PC-9 (cell line): ENCODE data around the gene CPNE9. TPM values are rescaled to one million over a fixed set of nuclear protein-coding genes. Genes with fewer than 3 reads are reported as not detected.

Source experiments
- BruUV-seq: library from RNA; stranded (reverse); fragments of 400-500 nt; replicated peaks from 2 replicates; lab custom pipeline; 2021; lab: Mats Ljungman, UMichigan
- CTCF ChIA-PET: fragments of 300-600 bp; sonication (Branson Sonifier 250); formaldehyde crosslinking; loops from one replicate; lab custom pipeline; 2022; ENCODE audit warnings: antibody characterized with exemption; lab: Charles Lee
- POLR2A ChIA-PET: fragments of 300-600 bp; sonication (Branson Sonifier 250); formaldehyde crosslinking; loops from one replicate; lab custom pipeline; 2022; ENCODE audit warnings: antibody characterized with exemption; ENCODE audit not compliant: unreplicated experiment; lab: Charles Lee
- DNase-seq, 2 experiments: peaks; one replicate each; pipeline versions ENCODE4 v3.0.0 to v3.0.0-alpha.2; 2015 to 2022; ENCODE audit warnings: mixed read lengths in 1 of 2
- H2AFZ ChIP-seq: fragments of 200-600 bp; sonication (generic); 2 replicates; pipeline ENCODE4 v1.8.1; 2017; ENCODE audit warnings: antibody characterized with exemption
- H3F3A ChIP-seq: fragments of 200-600 bp; sonication (generic); 2 replicates; pipeline ENCODE4 v1.8.1; 2017; ENCODE audit warnings: antibody characterized with exemption, mild to moderate bottlenecking, low read depth; ENCODE audit not compliant: insufficient read depth
- H3K27ac ChIP-seq: fragments of 200-600 bp; sonication (generic); 2 replicates; pipeline ENCODE4 v1.6.1; 2016; ENCODE audit warnings: mixed run types
- H3K27me3 ChIP-seq: fragments of 200-600 bp; sonication (generic); 2 replicates; pipeline ENCODE4 v1.6.1; 2016; ENCODE audit warnings: low read depth, mixed run types; ENCODE audit not compliant: insufficient read depth
- H3K36me3 ChIP-seq: fragments of 200-600 bp; sonication (generic); 2 replicates; pipeline ENCODE4 v1.6.1; 2016; ENCODE audit warnings: low read depth, mixed run types
- H3K4me1 ChIP-seq: fragments of 200-600 bp; sonication (generic); replicated peaks from 2 replicates; pipeline ENCODE4 v1.6.1; 2016; ENCODE audit warnings: mixed run types; ENCODE audit not compliant: insufficient read depth
- H3K4me2 ChIP-seq: fragments of 200-600 bp; sonication (generic); 2 replicates; pipeline ENCODE4 v1.6.1; 2017; ENCODE audit warnings: mixed run types
- H3K4me3 ChIP-seq: fragments of 200-600 bp; sonication (generic); 2 replicates; pipeline ENCODE4 v1.6.1; 2016; ENCODE audit warnings: mixed run types
- H3K79me2 ChIP-seq: fragments of 200-600 bp; sonication (generic); 2 replicates; pipeline ENCODE4 v1.6.1; 2017; ENCODE audit warnings: low read depth, mixed run types
- H3K9me2 ChIP-seq: fragments of 200-600 bp; sonication (generic); 2 replicates; pipeline ENCODE4 v1.8.1; 2017; ENCODE audit warnings: mild to moderate bottlenecking; ENCODE audit not compliant: insufficient read depth
- H3K9me3 ChIP-seq: fragments of 200-600 bp; sonication (generic); 2 replicates; pipeline ENCODE4 v1.8.1; 2016; ENCODE audit warnings: low read depth; ENCODE audit not compliant: insufficient read depth
- H4K20me1 ChIP-seq: fragments of 200-600 bp; sonication (generic); 2 replicates; pipeline ENCODE4 v1.8.1; 2017; ENCODE audit not compliant: insufficient read depth
- EZH2 ChIP-seq: fragments of 200-600 bp; sonication (generic); IDR thresholded peaks from 2 replicates; pipeline ENCODE4 v1.8.0; 2017; ENCODE audit warnings: antibody characterized with exemption, low read depth
- intact Hi-C: fragments of 100-400 bp; cut with micrococcal nuclease; formaldehyde crosslinking; loops from one replicate; pipeline ENCODE4 v1.10.0; 2022; ENCODE audit not compliant: unreplicated experiment
- total RNA-seq: library from RNA; stranded (reverse); gene quantifications from 2 replicates; pipeline ENCODE4 v1.2.3, GENCODE V29; 2021
- TF ChIP-seq, protein P1 (sequence below): fragments of 200-600 bp; sonication (generic); conservative IDR thresholded peaks from 2 replicates; pipeline ENCODE4 v1.6.1; 2017; ENCODE audit warnings: mixed run types, antibody characterized with exemption, mild to moderate bottlenecking, moderate library complexity

Gene CPNE9
- total RNA-seq, 1 experiment from 2014 or later: not detected

DNA sequence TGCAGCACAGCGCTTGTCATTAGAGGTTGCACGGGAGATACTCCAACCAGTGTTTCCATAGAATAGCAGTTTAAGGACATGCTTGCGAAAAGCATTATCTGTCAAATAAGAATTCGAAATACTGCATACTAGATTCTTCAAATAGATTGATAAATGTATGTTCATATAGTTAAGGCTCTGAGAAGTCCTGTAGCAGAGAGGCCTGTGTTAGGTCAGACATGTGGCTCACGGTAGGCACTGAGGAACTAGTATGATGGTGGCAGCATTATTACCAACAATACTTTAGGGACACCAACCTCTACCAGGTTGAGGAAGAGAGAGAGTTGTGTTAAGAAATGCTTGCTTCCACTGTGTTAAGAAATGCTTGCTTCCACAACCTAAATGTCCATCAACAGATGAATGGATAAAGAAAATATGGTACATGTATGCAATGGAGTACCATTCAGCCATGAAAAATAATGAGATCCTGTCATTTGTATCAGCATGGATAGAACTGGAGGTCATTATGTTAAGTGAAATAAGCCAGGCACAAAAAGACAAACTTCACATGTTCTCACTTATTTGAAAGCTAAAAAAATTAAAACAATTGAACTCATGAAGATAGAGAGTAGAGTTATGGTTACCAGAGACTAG lies 39.4 kb upstream of the CPNE9 start:
- no peak for DNase-seq
- H3K9me2 ChIP-seq: no peaks in the 10 kb centered on the region
- no TSS peak for BruUV-seq
- TF ChIP-seq, protein P1, sequence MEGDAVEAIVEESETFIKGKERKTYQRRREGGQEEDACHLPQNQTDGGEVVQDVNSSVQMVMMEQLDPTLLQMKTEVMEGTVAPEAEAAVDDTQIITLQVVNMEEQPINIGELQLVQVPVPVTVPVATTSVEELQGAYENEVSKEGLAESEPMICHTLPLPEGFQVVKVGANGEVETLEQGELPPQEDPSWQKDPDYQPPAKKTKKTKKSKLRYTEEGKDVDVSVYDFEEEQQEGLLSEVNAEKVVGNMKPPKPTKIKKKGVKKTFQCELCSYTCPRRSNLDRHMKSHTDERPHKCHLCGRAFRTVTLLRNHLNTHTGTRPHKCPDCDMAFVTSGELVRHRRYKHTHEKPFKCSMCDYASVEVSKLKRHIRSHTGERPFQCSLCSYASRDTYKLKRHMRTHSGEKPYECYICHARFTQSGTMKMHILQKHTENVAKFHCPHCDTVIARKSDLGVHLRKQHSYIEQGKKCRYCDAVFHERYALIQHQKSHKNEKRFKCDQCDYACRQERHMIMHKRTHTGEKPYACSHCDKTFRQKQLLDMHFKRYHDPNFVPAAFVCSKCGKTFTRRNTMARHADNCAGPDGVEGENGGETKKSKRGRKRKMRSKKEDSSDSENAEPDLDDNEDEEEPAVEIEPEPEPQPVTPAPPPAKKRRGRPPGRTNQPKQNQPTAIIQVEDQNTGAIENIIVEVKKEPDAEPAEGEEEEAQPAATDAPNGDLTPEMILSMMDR: no peak
- TF ChIP-seq EZH2: no peak
- H3K27me3 ChIP-seq: no peaks in the 10 kb centered on the region
- CTCF ChIA-PET: no interaction called here
- H3K4me1 ChIP-seq: no peaks in the 10 kb centered on the region
- no peak overlapping the region for H3K27ac ChIP-seq
- H3K9me3 ChIP-seq: no peaks in the 10 kb centered on the region
- no peaks in the 10 kb centered on the region; the same call in 1 of the 2 replicates for H4K20me1 ChIP-seq
- POLR2A ChIA-PET: no interaction called here
- intact Hi-C loops: no loop called here
- no peak overlapping the region for H3K4me3 ChIP-seq
- H3K36me3 ChIP-seq: peaks cover 8% of the 10 kb centered on the region
- no peaks in the 10 kb centered on the region for H3K79me2 ChIP-seq
- H2AFZ ChIP-seq: no peak overlapping the region
- H3F3A ChIP-seq: no peaks in the 10 kb centered on the region
- no peak overlapping the region for H3K4me2 ChIP-seq

DNA sequence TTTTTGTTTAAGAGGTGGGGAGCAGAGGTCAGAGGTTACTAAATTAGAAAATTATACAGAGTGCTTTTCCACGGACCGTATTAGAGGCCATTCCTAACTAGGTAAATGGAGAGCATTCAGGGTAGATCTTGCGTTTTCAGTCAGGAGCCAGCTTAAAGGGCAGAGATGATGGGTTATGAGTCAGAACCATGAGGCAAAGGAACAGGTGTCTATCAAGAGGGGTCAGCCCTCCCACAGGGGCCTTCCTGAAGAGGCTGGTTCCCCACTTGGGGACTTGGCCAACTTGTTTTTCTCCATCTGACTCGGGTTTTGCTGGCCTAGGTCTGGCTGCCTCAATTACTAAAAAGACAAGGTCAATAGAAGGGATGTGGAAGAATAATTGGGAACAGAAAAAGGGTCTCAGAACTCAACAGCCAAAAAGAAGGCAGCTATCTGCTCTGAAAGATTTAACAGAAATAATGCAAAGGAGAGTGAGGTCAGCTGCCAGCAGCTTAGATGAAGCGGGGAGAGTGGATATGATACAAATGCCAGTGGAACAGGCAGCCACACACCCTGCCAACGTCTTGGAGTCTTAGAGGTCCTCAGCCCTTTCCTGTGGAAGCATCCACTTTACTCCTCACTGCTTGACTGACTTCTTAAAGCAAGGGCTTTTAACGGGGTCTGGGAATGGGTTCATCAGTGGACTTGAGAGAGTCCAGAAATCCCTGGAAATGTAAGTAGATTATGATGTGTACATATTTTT lies 36.8 kb upstream of the CPNE9 start:
- intact Hi-C loops: no loop called here
- Histone ChIP-seq H3K4me1 (no peaks in the 10 kb centered on the region), H3K4me2 (no peak overlapping the region), H3K79me2 (no peaks in the 10 kb centered on the region), H2AFZ (no peak overlapping the region), H3K27ac (no peak overlapping the region), H3K27me3 (no peaks in the 10 kb centered on the region), H3K9me2 (no peaks in the 10 kb centered on the region), H3F3A (no peaks in the 10 kb centered on the region), H4K20me1 (no peaks in the 10 kb centered on the region; the same call in 1 of the 2 replicates), H3K4me3 (no peak overlapping the region), H3K9me3 (no peaks in the 10 kb centered on the region), H3K36me3 (peaks cover 15% of the 10 kb centered on the region)
- no TSS peak for BruUV-seq
- ChIA-PET POLR2A (no interaction called here), CTCF (no interaction called here)
- DNase-seq: no peak
- TF ChIP-seq, protein P1: no peak
- no peak for TF ChIP-seq EZH2

DNA sequence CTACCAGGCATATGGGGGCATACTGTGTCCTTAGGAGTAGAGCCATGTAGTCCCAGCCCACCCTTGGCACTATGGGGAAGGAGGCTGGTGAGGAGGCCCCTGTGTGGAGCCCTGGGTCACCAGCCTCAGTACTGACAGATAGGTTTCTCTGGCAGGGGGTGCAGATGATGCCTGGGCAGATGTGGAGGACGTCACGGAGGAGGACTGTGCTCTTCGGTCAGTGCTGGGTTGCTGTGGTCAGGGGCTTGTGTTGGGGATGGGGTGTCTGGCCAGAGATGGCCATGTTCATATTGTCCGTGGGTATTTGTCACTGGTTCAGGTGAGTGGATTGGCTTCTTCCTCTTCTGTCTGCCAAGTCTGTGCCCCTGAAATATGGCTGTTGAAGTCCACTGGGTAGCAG lies 34.4 kb upstream of the CPNE9 start:
- no peaks in the 10 kb centered on the region for H3K9me3 ChIP-seq
- H3F3A ChIP-seq: no peaks in the 10 kb centered on the region
- TF ChIP-seq EZH2: no peak
- TF ChIP-seq, protein P1: no peak
- no peaks in the 10 kb centered on the region for H3K9me2 ChIP-seq
- peaks cover 22% of the 10 kb centered on the region for H3K36me3 ChIP-seq
- intact Hi-C loops: no loop called here
- no peak for DNase-seq
- no peak overlapping the region for H2AFZ ChIP-seq
- ChIA-PET POLR2A (no interaction called here), CTCF (no interaction called here)
- no peaks in the 10 kb centered on the region for H3K27me3 ChIP-seq
- no peaks in the 10 kb centered on the region; the same call in 1 of the 2 replicates for H4K20me1 ChIP-seq
- H3K79me2 ChIP-seq: no peaks in the 10 kb centered on the region
- H3K4me1 ChIP-seq: no peaks in the 10 kb centered on the region
- H3K4me3 ChIP-seq: no peak overlapping the region
- no peak overlapping the region for H3K27ac ChIP-seq
- no TSS peak for BruUV-seq
- no peak overlapping the region for H3K4me2 ChIP-seq
